GM21723 (cell line): ENCODE measurements around the gene GRAMD4.
"Not testable (repeated sequence)": the region's sequence is repeated elsewhere in the genome, so short reads cannot be mapped to it uniquely, and the experiment has no call there.

Experiments used
- ATAC-seq: cut with Tn5 transposase; IDR thresholded peaks from one replicate; pipeline ENCODE4 v1.9.1; 2021; ENCODE audit warnings: mild to moderate bottlenecking, moderate library complexity; ENCODE audit not compliant: unreplicated experiment

Gene GRAMD4

DNA sequence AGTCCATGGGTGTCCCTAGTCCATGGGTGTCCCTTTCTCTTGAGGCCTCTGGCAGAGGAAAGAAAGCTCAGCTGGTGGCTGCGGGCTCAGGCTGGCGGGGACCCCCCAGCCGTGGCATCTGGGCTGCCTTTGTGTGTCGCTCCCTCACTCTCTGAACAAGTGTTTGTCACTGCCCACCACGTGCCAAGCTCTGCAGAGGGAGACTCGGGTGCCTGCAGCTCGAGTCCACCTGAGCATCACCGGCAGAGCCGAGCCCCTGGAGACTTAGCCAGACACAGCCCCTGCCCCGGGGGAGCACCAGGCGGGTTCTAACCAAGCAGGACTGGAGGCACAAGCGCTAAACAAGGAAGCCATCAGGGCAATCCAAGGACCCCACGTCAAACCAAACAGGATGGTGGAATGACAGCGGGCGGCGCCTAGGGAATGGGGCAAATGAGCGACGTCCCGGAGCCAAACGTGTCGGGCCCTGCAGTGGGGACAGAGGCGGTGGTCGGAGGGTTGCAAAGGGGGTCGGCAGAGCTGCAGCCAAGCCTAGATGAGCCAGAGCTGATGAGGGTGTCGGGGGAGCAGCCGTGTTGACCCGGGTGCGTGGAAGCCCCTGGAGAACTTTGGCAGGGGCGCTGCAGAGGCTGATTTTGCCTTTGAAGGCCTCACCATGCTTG, 2.1 kb upstream of the GRAMD4 start:
- ATAC-seq = no peak

DNA sequence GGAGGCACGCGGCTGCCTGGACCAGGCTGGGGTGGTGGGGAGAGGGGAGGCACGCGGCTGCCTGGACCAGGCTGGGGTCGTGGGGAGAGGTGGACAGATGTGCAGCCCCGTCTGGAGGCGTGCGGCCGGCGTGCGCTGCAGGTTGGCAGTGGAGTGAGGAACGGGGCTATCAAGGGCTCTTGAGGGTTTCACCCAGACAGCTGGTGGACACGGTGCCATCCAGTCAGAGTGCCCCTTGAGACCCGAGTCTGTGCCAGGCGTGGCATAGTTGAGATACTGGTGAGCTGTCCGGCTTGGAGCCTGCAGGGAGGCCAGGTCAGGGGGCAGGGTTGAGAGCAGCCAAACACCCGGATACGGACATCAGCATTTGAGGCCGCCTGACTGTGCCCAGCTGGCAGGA, 1.5 kb upstream of the GRAMD4 start:
- ATAC-seq = no peak

DNA sequence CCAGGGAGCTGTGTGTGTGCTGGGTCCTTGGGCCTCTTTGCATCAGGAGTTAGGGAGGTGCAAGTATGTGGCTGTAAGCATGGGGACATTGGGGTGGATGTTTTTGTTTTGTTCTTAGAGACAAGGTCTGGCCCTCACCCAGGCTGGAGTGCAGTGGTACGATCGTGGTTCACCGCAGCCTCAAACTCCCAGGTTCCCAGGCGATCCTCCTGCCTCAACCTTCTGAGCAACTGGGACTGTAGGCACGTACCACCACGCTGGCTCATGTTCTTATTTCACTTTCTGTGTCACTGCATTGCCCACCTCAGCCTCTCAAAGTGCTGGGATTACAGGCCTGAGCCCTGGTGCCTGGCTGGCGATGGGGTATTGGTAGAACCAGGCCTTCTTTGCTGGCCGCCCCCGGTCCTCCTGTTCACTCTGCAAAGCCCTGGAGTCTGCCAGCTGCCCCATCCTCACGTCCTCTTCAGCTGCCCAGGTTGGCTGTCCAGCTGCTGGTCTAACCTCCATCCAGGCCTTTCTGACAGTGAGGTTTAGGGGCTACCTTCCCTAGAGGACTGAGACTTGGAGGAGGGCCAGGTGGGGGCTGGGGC, 851 bp upstream of the GRAMD4 start:
- no peak for ATAC-seq

DNA sequence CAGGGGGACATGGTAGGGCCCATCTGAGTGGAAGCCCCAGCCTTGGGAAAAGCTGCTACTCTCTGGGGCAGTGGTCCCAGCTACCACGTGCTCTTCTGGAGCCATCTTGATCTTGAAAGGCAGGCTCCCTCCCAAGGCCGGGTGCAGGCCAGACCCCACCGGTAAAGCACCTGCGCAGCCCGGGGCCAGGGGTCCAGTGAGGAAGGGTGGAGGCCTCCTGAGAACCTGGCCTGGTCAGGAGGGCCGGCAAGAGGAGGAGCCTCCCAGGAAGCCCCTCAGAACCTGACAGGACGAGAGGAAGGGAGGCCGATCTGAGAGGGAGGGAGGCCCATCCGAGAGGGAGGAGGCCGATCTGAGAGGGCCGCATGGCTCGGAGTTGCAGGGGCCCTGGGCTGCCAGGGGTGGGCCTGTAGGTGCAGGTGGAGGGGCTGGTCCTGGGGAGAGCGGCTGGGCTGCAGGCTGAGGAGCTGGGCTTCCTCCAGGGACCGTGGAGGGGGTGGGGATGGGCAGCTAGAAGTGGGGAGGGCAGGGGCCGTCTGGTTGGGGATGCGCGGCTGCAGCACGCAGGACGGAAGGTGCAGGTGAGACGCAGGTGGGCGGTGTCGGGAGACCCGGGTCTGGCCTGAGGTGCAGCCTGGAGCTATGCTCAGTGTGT, 529 bp downstream of the GRAMD4 start:
- no peak for ATAC-seq

DNA sequence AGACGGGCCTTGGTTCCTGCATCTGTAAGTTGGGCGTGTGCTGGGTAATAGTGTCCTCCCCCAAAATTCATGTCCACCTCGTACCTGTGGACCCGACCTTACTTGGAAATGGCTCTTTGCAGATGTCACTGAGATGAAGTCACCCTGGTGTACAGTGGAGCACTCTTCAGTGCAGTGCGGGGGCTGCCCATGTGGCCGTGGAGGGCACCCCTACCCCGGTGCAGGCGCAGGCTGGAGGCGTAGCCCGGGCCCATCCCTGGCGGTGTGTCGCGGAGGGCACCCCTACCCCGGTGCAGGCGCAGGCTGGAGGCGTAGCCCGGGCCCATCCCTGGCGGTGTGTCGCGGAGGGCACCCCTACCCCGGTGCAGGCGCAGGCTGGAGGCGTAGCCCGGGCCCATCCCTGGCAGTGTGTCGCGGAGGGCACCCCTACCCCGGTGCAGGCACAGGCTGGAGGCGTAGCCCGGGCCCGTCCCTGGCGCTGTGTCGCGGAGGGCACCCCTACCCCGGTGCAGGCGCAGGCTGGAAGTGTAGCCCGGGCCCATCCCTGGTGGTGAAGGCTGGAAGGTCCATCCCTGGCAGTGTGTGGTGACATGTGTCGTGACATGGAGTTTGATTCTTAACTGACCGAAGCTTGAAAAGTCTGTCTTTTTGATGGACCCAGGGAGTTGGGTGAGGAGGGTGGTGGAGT, 1.2 kb downstream of the GRAMD4 start:
- not testable (repeated sequence) for ATAC-seq

DNA sequence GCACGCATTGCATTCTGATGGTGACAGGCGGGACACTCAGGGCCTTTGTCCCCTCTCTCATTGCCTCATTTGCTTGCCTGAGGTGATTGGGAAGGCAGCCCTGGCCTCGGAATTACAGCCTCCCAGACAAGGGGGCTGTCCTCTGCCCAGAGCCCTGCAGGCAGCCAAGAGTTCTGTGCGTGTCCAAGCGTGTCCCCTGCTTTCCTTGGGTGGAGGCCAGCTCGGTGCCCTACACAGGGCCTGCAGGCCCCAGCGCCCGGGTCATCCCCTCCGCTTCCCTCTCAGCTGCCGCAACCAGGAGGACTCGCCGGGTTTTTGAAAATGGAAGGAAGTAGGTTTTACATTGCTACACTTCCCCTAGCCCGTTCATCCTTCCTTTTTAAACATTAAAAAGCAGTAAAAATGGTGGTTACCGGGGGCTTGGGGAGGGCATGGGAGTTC, 1.9 kb downstream of the GRAMD4 start:
- ATAC-seq = no peak

DNA sequence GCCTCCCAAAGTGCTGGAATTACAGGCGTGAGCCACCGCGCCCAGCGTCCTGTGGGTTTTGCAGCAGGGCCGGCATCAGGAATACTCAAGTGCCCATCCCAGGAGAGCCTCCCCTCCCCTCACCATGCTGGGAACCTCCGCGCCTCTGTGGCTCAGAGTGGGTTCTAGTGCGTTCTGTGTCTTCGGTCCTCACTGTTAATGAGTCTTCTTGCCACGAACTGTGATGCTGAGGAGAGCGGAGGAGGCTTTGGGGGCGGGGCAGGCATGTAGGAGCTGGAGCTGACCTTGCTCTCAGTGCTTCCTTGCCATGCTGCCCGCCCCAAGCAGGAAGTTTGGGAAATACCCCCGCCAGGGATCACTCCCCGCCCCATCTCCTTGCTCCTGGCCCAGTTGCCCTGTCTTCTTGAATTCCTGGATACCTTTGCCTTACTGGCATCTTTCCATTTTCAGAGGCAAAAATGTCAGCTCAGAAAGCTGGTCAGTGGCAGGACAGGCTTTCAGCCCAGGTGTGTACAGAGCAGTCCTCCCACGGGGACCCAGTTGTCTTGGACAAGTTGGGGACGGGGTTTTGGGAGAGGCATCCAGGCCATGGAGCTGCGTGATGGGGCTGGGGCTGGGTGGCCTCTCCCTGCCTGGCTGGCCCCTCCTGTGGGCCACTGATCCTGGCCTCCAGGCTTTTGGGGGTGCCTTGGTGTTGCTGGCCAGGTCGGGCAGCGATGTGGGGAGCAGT, 5.1 kb downstream of the GRAMD4 start:
- no peak for ATAC-seq

DNA sequence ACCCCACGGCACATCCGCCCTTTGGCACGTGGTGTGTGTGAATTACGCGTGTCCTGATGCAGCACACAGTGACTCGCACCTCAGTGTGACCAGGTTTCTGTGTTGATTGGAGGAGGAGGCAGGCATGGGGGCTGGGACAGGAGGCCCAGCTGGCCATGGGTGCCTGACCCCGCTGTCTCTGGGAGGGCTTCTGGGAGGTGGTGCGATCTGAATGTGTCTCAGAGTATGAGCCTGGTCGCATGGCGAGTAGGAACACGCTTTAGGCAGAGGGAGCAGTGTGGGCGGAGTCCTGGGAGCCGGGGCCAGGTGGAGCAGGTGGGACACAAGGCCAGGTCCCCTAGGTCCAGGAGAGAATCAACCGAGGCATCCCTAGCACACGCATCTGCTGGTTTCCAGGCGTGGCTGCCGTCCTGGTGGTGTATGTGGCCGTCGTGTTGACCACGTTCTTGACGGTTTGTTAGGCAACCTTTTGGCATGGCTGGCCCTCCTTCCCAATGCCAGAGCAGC, 5.7 kb downstream of the GRAMD4 start:
- no peak for ATAC-seq

DNA sequence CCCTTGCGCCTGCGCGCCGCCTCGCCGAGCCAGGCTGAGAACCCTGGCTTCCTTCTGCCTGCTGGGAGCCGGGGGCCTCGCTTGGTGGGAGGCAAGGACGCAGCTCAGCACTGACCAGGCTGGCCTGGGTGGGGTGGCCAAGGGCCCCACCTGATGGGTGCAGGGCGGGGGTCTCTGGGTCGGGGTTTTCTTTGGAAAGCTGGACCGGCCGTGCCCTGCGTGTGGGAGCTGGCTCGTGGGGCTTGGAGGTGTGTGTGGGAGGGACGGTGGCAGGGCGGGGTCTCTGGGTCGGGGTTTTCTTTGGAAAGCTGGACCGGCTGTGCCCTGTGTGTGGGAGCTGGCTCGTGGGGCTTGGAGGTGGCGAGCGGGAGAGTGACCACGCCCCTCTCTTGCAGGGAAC, 6.2 kb downstream of the GRAMD4 start:
- ATAC-seq = no peak

DNA sequence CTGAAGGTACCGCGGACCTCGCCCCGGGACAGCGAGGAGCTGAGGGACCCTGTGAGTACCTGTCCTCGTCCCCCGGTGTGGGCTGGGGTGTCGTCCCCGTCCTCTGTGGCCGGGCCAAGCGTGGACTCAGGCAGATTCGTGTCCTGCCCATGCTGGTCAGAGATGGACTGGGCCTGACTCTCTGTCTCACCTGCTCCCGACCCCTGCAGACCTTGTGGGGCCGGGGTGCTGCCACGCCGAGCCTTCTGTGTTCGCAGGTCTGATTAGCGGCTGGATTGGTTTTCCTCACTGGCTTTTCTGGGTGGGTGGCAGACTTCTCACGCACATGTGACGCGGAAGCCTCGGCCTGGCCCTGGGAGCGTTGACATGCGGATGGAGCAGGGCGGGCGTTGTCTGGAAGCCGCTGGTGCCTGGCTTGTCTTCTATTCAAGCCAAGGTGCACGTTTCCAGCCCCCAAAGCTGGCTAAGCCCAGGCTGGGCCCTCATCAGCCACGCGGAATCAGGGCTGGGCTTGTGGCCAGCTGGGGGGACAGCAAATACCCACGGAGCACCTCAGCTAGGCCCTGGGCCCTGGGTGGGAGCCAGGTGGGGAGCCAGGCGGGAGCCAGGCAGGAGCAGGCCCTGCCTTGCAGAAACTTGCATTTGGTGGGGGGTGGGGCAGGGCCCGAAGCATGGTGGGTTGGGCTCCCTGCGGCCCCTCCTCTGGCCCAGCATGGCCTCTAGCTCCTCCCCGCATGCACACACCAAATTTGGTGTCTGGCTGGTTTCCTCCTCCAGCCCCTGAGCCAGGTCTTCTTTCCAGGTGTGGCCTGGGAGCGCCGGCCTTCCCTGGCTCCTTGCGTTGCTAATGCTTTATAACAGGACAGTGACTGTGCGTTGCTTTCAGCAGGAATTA, 7.0 kb downstream of the GRAMD4 start:
- ATAC-seq = no peak

DNA sequence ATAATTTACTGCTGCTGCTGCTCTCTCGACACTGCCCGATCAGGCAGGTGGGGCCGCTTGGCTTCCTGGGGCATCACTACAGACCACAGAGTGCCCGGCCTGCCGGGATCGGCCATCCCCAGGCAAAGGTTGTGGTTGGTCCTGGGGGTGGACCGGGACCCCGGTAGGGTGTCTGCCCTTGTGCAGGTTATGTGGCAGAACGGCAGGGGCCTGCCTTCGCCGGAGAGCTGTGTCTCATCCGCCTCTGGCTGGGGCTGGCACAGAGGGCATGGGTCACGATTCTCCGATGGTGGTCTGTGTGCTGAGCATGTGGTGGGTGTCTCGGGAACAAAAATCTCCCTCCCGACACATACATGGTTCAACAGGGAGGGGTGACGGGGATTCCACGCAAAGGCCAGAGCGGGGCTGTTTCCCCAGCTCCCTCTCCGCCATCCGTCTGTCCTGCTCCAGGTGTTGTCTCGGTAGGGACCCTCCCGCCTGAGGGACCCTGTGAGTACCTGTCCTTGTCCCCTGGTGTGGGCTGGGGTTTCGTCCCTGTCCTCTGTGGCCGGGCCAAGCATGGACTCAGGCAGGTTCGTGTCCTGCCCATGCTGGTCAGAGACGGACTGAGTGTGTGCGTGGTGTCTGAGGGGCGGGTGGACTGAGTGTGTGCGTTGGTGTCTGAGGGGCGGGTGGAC, 7.8 kb downstream of the GRAMD4 start:
- ATAC-seq = no peak

DNA sequence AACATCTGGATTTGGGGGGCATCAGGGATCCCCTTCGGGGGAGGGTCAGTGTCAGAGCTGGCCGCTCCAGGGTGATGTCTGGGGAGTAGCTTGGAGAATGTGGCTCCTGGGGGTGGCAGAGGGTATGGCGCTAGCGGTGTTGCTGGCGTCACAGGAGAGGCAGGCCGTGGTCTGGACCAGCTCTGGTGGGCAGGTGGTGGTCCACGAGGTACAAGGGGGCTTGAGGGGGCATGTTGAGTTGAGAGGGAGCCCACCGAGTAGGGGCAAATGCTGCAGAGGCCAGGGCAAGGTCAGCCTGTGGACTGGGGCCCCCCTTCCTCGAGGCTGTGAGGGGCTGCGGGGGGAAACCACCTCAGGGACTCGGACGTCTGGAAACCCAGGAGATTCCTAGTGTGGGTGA, 8.6 kb downstream of the GRAMD4 start:
- no peak for ATAC-seq

DNA sequence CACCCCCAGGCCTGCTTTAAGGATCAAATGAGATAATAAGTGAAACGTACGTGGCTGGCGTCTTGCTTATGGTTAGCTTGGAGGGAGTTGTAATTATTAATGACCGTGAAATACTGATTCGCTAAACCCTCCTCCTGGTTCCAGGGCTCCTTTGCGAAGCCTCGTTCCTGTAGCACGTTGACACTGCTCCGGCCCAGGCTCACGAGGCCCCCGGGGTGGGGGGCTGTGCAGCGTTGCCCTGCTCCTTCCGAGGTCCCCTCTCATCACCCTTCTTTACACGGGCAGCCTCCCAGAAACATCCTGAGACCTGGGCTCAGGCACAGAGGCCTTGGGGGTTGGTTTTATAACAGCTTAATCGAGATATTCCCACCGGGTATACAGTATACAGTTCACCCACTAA, 9.1 kb downstream of the GRAMD4 start:
- ATAC-seq = no peak

DNA sequence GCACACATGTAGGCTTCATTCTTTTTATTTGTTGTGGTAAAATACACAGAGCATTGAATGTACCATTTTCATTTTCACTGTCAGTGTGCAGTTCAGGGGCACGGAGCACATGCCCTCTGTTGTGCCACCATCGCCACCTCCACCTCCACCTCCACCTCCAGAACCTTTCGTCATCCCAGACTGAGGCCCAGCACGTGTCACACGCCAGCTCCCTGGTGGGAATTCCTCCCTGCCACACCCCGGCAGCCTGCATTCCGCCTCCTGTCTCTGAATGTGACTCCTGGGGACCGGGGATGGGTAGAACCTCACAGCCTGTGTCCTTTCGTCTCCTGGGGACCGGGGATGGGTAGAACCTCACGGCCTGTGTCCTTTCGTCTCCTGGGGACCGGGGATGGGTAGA, 10.9 kb downstream of the GRAMD4 start:
- no peak for ATAC-seq

DNA sequence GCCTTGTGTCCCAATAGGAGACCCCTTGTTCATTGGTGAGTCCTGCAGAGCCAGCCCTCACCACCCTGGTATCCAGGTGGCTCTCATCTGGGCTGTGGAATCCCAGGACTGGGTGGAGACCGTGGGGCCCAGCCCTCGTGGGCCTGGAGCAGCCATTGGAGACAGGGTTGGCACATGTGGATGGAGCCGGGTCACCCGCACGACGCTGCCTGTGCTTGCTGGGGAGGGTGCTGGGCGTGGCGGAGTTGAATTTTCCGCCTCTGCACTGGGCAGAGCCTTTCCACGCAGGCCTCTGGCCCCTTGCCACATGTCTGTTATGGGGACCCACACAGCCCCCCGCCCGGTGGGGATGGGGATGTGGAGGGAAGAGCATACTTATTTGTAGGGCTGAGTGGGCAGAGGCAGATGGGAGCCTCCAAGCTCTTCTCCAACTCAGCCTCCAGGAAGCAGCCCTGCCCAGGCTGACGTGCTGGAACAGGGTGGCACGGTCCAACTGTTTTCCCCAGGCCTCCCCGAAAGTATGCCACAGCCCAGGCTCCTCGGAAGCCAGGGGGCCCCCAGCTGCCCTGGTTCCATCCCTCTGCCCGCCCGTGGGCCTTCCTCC, 12.6 kb downstream of the GRAMD4 start:
- no peak for ATAC-seq

DNA sequence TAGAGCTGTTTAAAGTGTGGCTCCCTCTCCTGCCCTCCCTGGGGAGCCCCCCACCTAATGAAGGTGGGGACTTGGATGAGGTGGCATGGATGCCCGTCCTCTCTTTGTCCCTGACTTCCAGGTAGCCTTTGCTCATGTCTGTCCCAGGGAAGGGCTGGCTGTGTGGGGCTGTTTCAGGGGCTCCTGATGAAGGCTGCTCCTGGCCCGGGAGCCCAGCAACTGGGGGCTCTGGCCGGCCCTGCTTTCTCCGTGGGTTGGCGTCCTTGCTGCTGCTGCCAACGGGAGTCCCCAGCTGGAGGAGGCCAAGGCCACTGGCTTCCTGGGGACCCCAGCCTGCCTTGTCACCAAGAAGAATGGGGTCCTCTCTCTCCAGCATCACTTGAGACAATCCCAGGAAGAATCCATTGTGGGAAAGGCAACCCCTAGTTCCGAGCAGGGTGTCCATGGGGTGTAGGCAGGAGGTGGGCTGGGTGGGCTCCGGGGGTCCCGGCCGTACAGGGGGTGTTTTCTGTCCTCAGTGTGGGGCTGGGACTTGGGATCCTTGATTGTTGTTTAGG, 13.2 kb downstream of the GRAMD4 start:
- ATAC-seq = no peak

DNA sequence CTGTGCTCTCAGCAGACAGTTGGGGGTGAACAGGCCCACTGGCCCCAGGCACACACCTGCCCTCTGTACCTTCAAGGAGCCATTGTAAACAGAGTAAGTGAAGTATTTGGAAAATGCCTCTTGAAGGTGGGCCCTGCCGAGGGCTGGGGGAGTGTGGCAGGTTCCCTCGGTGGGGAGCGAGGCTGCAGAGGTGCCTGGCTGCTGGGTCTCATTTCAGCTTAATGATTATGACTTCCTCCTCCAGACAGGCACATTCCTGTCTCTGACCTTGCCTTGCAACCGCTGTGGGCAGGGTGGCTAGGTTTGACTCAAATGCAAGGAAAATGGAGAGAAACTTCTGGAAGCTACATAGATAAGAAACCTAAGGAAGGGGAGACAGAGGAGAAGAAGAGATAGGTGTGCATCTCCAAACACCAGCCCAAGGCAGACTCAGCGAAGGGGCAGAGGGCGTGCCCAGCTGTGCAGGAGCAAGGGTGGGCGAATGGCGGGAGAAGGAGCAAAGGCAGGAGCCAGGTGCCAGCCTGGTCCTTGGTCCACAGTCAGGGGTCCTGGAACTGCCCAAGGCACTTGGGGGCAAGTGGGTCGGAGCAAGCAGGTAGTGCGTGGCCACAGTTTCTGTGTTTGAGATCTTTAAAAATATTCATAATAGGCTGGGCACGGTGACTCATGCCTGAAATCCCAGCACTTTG, 14.0 kb downstream of the GRAMD4 start:
- no peak for ATAC-seq
